Epidermal melanocyte (primary cell): ENCODE data around the gene DTWD2.

ENCODE experiments used
- DNase-seq: peaks from one replicate; pipeline ENCODE4 v3.0.0; 2011; ENCODE audit warnings: low spot score; ENCODE audit not compliant: insufficient read length

The DTWD2 gene

GRCh38 chr5:118987988-118988865, at the start of gene DTWD2:
Gene DTWD2 (minus strand): TSS chr5:118988547. CDS start chr5:118988511, 36 bp downstream.
- peak; percentile 92 for DNase-seq

- no peak for DNase-seq
These were observed 49.3 kb upstream of the DTWD2 start for GRCh38 chr5:119037496-119038215.

GRCh38 chr5:119036101-119036762, 47.9 kb upstream of the DTWD2 start:
- DNase-seq: no peak

GRCh38 chr5:119033135-119033534, 44.8 kb upstream of the DTWD2 start:
- DNase-seq: no peak

GRCh38 chr5:119032656-119033055, 44.3 kb upstream of the DTWD2 start:
- no peak for DNase-seq

GRCh38 chr5:119031905-119032304, 43.6 kb upstream of the DTWD2 start:
- no peak for DNase-seq

GRCh38 chr5:119031011-119031886, 42.9 kb upstream of the DTWD2 start:
- DNase-seq: no peak

GRCh38 chr5:119028575-119028974, 40.2 kb upstream of the DTWD2 start:
- DNase-seq: no peak

GRCh38 chr5:119022773-119023172, 34.4 kb upstream of the DTWD2 start:
- DNase-seq: no peak

- peak; percentile 27 for DNase-seq
These were observed 33.8 kb upstream of the DTWD2 start for GRCh38 chr5:119022017-119022745.

- DNase-seq: no peak
These were observed 32.9 kb upstream of the DTWD2 start for GRCh38 chr5:119021149-119021732.

GRCh38 chr5:119019949-119020348, 31.6 kb upstream of the DTWD2 start:
- DNase-seq: no peak

GRCh38 chr5:119019501-119019900, 31.2 kb upstream of the DTWD2 start:
- no peak for DNase-seq

- no peak for DNase-seq
These were observed 29.6 kb upstream of the DTWD2 start for GRCh38 chr5:119017994-119018393.

- no peak for DNase-seq
These were observed 27.9 kb upstream of the DTWD2 start for GRCh38 chr5:119016125-119016774.

- DNase-seq: no peak
These were observed 22.8 kb upstream of the DTWD2 start for GRCh38 chr5:119011186-119011585.

GRCh38 chr5:119010206-119010605, 21.9 kb upstream of the DTWD2 start:
- DNase-seq: no peak

- no peak for DNase-seq
These were observed 20.8 kb upstream of the DTWD2 start for GRCh38 chr5:119009131-119009530.

- no peak for DNase-seq
These were observed 11.3 kb upstream of the DTWD2 start for GRCh38 chr5:118999696-119000095.
